SK-N-SH (cell line): ENCODE results near the gene OSTF1. TPM values are rescaled to one million over a fixed set of nuclear protein-coding genes. Genes with fewer than 3 reads are reported as not detected.

ENCODE experiments used
- CTCF ChIA-PET: fragments of 300-600, 350-600 bp; formaldehyde crosslinking; extraction: SDS; loops from one replicate; lab custom pipeline; 2021; lab: Yijun Ruan, JAX
- POLR2A ChIA-PET: fragments of 350-600 bp; sonication (Branson Sonifier 250); formaldehyde crosslinking; extraction: SDS; loops from one replicate; lab custom pipeline; 2020; ENCODE audit warnings: antibody characterized with exemption, inconsistent platforms; lab: Yijun Ruan, JAX
- DNase-seq: peaks from one replicate; pipeline ENCODE4 v3.0.0; 2012
- H2AFZ ChIP-seq: fragments of 200-600 bp; sonication (generic); 2 replicates; pipeline ENCODE4 v1.8.1; 2016; ENCODE audit warnings: antibody characterized with exemption, mild to moderate bottlenecking, low read depth
- H3F3A ChIP-seq: fragments of 200-600 bp; sonication (generic); replicated peaks from 2 replicates; pipeline ENCODE3; 2016; ENCODE audit warnings: antibody characterized with exemption, mild to moderate bottlenecking; ENCODE audit not compliant: insufficient read depth
- H3K27ac ChIP-seq, 2 experiments: fragments of 200-500 bp in 1 of 2; fragments of 200-600 bp in 1 of 2; sonication (Bioruptor generic) in 1 of 2; sonication (generic), shearing (Covaris generic) in 1 of 2; 2 replicates each; pipeline versions ENCODE4 v1.5.1 to v1.6.1; 2014 to 2016; ENCODE audit warnings: low read depth in 2 of 2, inconsistent platforms in 1 of 2, low read length in 1 of 2, mild to moderate bottlenecking in 1 of 2, mixed read lengths in 1 of 2
- H3K27me3 ChIP-seq: fragments of 200-600 bp; sonication (generic), shearing (Covaris generic); 2 replicates; pipeline ENCODE4 v1.6.1; 2016; ENCODE audit warnings: mixed run types; ENCODE audit not compliant: insufficient read depth
- H3K36me3 ChIP-seq, 2 experiments: fragments of 200-500 bp in 1 of 2; fragments of 200-600 bp in 1 of 2; sonication (Bioruptor generic) in 1 of 2; sonication (generic) in 1 of 2; replicated peaks in 1 of 2; 2 replicates each; pipeline versions ENCODE3 to v1.5.1; 2014 to 2016; ENCODE audit warnings: low read length in 1 of 2, mild to moderate bottlenecking in 1 of 2; ENCODE audit not compliant: insufficient read depth in 2 of 2, control insufficient read depth in 1 of 2
- H3K4me1 ChIP-seq, 2 experiments: fragments of 200-500 bp in 1 of 2; fragments of 200-600 bp in 1 of 2; sonication (Bioruptor generic) in 1 of 2; sonication (generic), shearing (Covaris generic) in 1 of 2; 2 replicates each; pipeline versions ENCODE4 v1.5.1 to v1.6.1; 2014 to 2016; ENCODE audit warnings: low read depth in 1 of 2, low read length in 1 of 2, mixed run types in 1 of 2; ENCODE audit not compliant: insufficient read depth in 2 of 2, control insufficient read depth in 1 of 2
- H3K4me2 ChIP-seq: fragments of 200-600 bp; sonication (generic), shearing (Covaris generic); 2 replicates; pipeline ENCODE4 v1.6.1; 2017; ENCODE audit warnings: mixed run types
- H3K4me3 ChIP-seq, 2 experiments: fragments of 200-500 bp in 1 of 2; fragments of 200-600 bp in 1 of 2; sonication (Bioruptor generic) in 1 of 2; sonication (generic), shearing (Covaris generic) in 1 of 2; 2 replicates each; pipeline versions ENCODE4 v1.5.1 to v1.8.1; 2014 to 2016; ENCODE audit warnings: low read depth in 2 of 2, inconsistent platforms in 1 of 2, low read length in 1 of 2, mild to moderate bottlenecking in 1 of 2, mixed read lengths in 1 of 2, moderate library complexity in 1 of 2
- H3K79me2 ChIP-seq: fragments of 200-600 bp; sonication (generic); 2 replicates; pipeline ENCODE4 v1.8.1; 2017; ENCODE audit warnings: mild to moderate bottlenecking; ENCODE audit not compliant: insufficient read depth
- H3K9ac ChIP-seq: fragments of 200-600 bp; sonication (generic); 2 replicates; pipeline ENCODE4 v1.6.1; 2017; ENCODE audit warnings: mixed run types
- H3K9me2 ChIP-seq: fragments of 200-600 bp; sonication (generic); 2 replicates; pipeline ENCODE4 v1.6.1; 2017; ENCODE audit warnings: mixed run types
- H3K9me3 ChIP-seq: fragments of 200-600 bp; sonication (generic); 2 replicates; pipeline ENCODE4 v1.6.1; 2017; ENCODE audit warnings: mixed run types, mild to moderate bottlenecking, moderate library complexity
- H4K20me1 ChIP-seq: fragments of 200-600 bp; sonication (generic); 2 replicates; pipeline ENCODE4 v1.6.1; 2017; ENCODE audit warnings: mild to moderate bottlenecking, mixed run types; ENCODE audit not compliant: insufficient read depth
- CHD2 ChIP-seq: fragments of 150-350 bp; IDR thresholded peaks from 2 replicates; pipeline ENCODE4 v1.6.1; 2018; ENCODE audit warnings: low read length; ENCODE audit not compliant: partially characterized antibody
- EP300 ChIP-seq, 2 experiments: IDR thresholded peaks; 2 replicates each; pipeline versions ENCODE4 v1.4.0 to v1.6.1; 2012; ENCODE audit warnings: borderline replicate concordance in 1 of 2, low read depth in 1 of 2, low read length in 1 of 2
- FOXJ3 ChIP-seq: sonication (generic); formaldehyde crosslinking; IDR thresholded peaks from 2 replicates; pipeline ENCODE4 v1.5.1; 2020; ENCODE audit warnings: mild to moderate bottlenecking, missing genetic modification reagents
- FOXM1 ChIP-seq: IDR thresholded peaks from 2 replicates; pipeline ENCODE4 v1.4.0; 2012; ENCODE audit warnings: low read depth, mild to moderate bottlenecking
- GABPA ChIP-seq: IDR thresholded peaks from 2 replicates; pipeline ENCODE4 v1.4.0; 2012; ENCODE audit warnings: low read depth, mild to moderate bottlenecking
- GATA2 ChIP-seq: sonication (generic); formaldehyde crosslinking; IDR thresholded peaks from 2 replicates; pipeline ENCODE4 v1.5.0; 2020; ENCODE audit warnings: mild to moderate bottlenecking, missing genetic modification reagents
- MEF2A ChIP-seq: IDR thresholded peaks from 2 replicates; pipeline ENCODE4 v1.4.0; 2012; ENCODE audit warnings: low read depth, borderline replicate concordance
- NRF1 ChIP-seq: IDR thresholded peaks from 2 replicates; pipeline ENCODE4 v1.6.1; 2012; ENCODE audit warnings: low read depth, mild to moderate bottlenecking, low read length
- PBX3 ChIP-seq: IDR thresholded peaks from 2 replicates; pipeline ENCODE4; 2012
- RAD21 ChIP-seq: IDR thresholded peaks from 2 replicates; pipeline ENCODE4 v1.6.1; 2012; ENCODE audit warnings: mild to moderate bottlenecking, low read length
- RCOR1 ChIP-seq: fragments of 150-350 bp; IDR thresholded peaks from 2 replicates; pipeline ENCODE4 v1.6.1; 2017; ENCODE audit warnings: antibody characterized with exemption, low read length
- SMC3 ChIP-seq: IDR thresholded peaks from 2 replicates; pipeline ENCODE4 v1.6.1; 2012; ENCODE audit warnings: low read depth, low read length, improper control_type of control experiment
- TAF1 ChIP-seq: IDR thresholded peaks from 2 replicates; pipeline ENCODE4 v1.6.1; 2012; ENCODE audit warnings: low read depth, mild to moderate bottlenecking, low read length, moderate library complexity, borderline replicate concordance
- YY1 ChIP-seq: IDR thresholded peaks from 2 replicates; pipeline ENCODE4 v1.4.0; 2012; ENCODE audit warnings: low read depth, mild to moderate bottlenecking
- ZBTB33 ChIP-seq: IDR thresholded peaks from 2 replicates; pipeline ENCODE4 v1.4.0; 2012; ENCODE audit warnings: low read depth, borderline replicate concordance
- WGBS: methylation state at CpG from one replicate; pipeline ENCODE4 v1.1.6; 2017; ENCODE audit warnings: low lambda C conversion rate; 5-methylcytosine and 5-hydroxymethylcytosine counted together
- polyA plus RNA-seq, 3 experiments: library from polyadenylated mRNA; depleted of rRNA; stranded (reverse); fragments of >200 nt; gene quantifications; 2 replicates each; pipeline ENCODE4 v1.2.3, GENCODE V29; 2012
- TF ChIP-seq, protein P1 (sequence below): IDR thresholded peaks from 2 replicates; pipeline ENCODE4 v1.4.0; 2012; ENCODE audit warnings: low read depth, borderline replicate concordance

OSTF1 gene
- polyA plus RNA-seq, 1 of the 3 experiments (the other 2 are of a cell fraction): 9.5 TPM

GRCh38 chr9:75053869-75054268, 34.4 kb upstream of the OSTF1 start:
- H3K36me3 ChIP-seq: no peaks in the 10 kb centered on the region
- no peak for TF ChIP-seq ZBTB33
- TF ChIP-seq FOXM1: no peak
- TF ChIP-seq TAF1: no peak
- no peak for TF ChIP-seq EP300 (IDR thresholded peaks at IDR 0.05; ENCODE audit: borderline replicate concordance in 1 of 2, low read depth in 1 of 2, low read length in 1 of 2)
- no peak for TF ChIP-seq SMC3
- TF ChIP-seq, all 33 proteins: peak for 0
- Histone ChIP-seq H3K9me3 (no peaks in the 10 kb centered on the region), H3K27me3 (no peaks in the 10 kb centered on the region), H3K79me2 (no peaks in the 10 kb centered on the region), H3K9me2 (no peaks in the 10 kb centered on the region), H3K4me2 (no peak overlapping the region), H3K27ac (no peak overlapping the region), H3K4me3 (no peak overlapping the region), H3F3A (no peaks in the 10 kb centered on the region), H3K4me1 (no peaks in the 10 kb centered on the region), H4K20me1 (no peaks in the 10 kb centered on the region), H3K9ac (no peak overlapping the region), H2AFZ (no peak overlapping the region)
- ChIA-PET CTCF (interaction anchor here (1.2 to 1.6 kb wide), 2 partner anchors 10 to 26 kb away, joined by 3 to 4 read pairs; partner anchors contain the start of gene CARNMT1), POLR2A (no interaction called here)
- 9% methylated on average over 1 of the region's 1 CpG for WGBS
- DNase-seq: no peak

DNA sequence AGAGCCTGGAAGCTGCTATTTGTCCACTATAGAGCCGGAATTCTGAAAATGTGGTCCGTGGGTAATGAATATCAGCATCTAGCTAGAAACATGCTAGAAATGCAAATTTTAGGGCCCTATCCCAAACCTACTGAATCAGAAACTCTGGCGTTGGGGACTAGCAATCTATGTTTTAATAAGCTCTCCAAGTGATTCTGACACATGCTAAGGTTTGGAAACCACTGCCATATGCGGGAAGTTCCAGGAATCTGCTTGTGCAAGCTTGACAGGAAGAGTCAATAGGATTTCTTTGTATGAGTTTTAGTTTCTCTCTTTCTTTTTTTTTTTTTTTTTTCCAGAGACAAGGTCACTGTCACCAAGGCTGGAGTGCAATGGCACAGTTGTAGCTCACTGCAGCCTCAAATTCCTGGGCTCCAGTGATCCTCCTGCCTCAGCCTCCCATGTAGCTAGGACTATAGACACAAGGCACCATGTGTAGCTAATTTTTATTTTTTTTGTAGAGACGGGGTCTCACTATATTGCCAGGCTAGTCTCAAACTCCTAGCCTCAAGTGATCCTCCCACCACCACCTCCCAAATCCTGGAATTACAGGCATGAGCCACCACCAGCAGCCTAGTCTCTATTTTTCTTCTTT, 33.8 kb upstream of the OSTF1 start:
- no peaks in the 10 kb centered on the region for H3K36me3 ChIP-seq
- no peak overlapping the region for H3K27ac ChIP-seq
- no peaks in the 10 kb centered on the region for H3K9me2 ChIP-seq
- H3K79me2 ChIP-seq: no peaks in the 10 kb centered on the region
- H3K4me1 ChIP-seq: no peaks in the 10 kb centered on the region
- no peak for TF ChIP-seq NRF1
- no peak for TF ChIP-seq YY1
- TF ChIP-seq FOXJ3 (CRISPR knock-in tag): no peak
- WGBS: 18% methylated on average over 5 of the region's 5 CpGs
- H2AFZ ChIP-seq: no peak overlapping the region
- ChIA-PET CTCF (interaction anchor here (1.2 to 1.6 kb wide), 2 partner anchors 10 to 26 kb away, joined by 3 to 4 read pairs; partner anchors contain the start of gene CARNMT1), POLR2A (no interaction called here)
- H3K4me3 ChIP-seq: no peak overlapping the region
- H4K20me1 ChIP-seq: no peaks in the 10 kb centered on the region
- no peak for DNase-seq
- H3F3A ChIP-seq: no peaks in the 10 kb centered on the region
- H3K27me3 ChIP-seq: no peaks in the 10 kb centered on the region
- H3K9ac ChIP-seq: no peak overlapping the region
- no peaks in the 10 kb centered on the region for H3K9me3 ChIP-seq
- H3K4me2 ChIP-seq: no peak overlapping the region

- peaks cover 2 to 9% of the 10 kb centered on the region in 2 experiments; a peak in 2 of 4 replicates for H3K4me1 ChIP-seq
- H3K36me3 ChIP-seq: peaks cover 0 to 7% of the 10 kb centered on the region in 2 experiments
- no peak overlapping the region for H3K27ac ChIP-seq
- H2AFZ ChIP-seq: no peak overlapping the region
- H3K9me2 ChIP-seq: no peaks in the 10 kb centered on the region
- no peak overlapping the region for H3K4me3 ChIP-seq
- no peaks in the 10 kb centered on the region for H4K20me1 ChIP-seq
- no peaks in the 10 kb centered on the region for H3K79me2 ChIP-seq
- ChIA-PET POLR2A (no interaction called here), CTCF (interaction anchor here (1.0 kb wide), 1 partner anchor 286 kb away, joined by 3 read pairs; no protein-coding TSS in a partner anchor)
- no peaks in the 10 kb centered on the region for H3K27me3 ChIP-seq
- no peak overlapping the region for H3K9ac ChIP-seq
- H3K9me3 ChIP-seq: no peaks in the 10 kb centered on the region
- H3F3A ChIP-seq: peaks cover 4% of the 10 kb centered on the region
- 64% methylated on average over 2 of the region's 2 CpGs for WGBS
- no peak for DNase-seq
- no peak overlapping the region for H3K4me2 ChIP-seq
- TF ChIP-seq MEF2A (no peak), CHD2 (no peak), ZBTB33 (no peak), PBX3 (no peak), RCOR1 (no peak), GATA2 (CRISPR knock-in tag) (no peak), RAD21 (no peak), TAF1 (no peak), GABPA (no peak)
- TF ChIP-seq, protein P1, sequence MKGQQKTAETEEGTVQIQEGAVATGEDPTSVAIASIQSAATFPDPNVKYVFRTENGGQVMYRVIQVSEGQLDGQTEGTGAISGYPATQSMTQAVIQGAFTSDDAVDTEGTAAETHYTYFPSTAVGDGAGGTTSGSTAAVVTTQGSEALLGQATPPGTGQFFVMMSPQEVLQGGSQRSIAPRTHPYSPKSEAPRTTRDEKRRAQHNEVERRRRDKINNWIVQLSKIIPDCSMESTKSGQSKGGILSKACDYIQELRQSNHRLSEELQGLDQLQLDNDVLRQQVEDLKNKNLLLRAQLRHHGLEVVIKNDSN: no peak
Observed at GRCh38 chr9:75061169-75061568, 27.1 kb upstream of the OSTF1 start.
